ENCODE data around the gene FYN.

Gene FYN

DNA sequence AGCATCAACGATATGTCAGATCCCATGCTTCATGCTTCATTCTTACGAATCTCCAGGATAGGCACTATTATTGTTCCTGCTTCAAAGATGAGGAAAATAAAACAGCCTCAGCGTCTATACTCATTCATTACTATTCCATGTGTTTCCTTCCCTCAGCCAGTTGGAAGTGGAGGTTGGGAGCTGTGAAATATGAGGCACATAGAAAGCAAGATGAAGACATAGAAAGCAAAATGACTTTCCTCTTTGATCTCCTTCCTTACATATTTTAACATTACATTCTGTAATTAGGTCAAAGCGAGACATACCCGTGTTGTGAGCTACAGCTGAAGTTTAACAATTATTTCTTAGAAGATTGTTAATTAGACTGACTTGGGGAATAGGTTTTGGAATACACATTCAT lies 125.4 kb downstream of the FYN start:
- no peak for DNase-seq

DNA sequence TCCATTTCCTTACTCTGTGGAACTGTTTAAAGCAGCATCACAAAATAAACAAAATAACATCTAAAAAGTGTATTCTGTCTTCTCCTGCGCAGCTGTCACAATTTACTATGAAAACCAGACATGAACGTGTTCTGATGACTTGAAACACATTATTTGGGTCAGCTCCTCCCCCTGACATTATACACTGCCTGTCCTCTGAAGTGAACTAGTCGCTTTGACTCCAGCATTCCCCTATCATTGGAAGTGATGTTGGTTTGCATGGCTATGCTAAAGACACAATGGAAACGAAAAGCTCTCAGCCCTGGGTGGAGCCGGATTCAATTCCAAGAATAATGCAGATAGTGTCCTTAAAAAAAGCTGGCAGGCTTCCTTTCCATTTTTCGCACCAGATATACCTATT lies 125.9 kb downstream of the FYN start:
- DNase-seq, result no peak

DNA sequence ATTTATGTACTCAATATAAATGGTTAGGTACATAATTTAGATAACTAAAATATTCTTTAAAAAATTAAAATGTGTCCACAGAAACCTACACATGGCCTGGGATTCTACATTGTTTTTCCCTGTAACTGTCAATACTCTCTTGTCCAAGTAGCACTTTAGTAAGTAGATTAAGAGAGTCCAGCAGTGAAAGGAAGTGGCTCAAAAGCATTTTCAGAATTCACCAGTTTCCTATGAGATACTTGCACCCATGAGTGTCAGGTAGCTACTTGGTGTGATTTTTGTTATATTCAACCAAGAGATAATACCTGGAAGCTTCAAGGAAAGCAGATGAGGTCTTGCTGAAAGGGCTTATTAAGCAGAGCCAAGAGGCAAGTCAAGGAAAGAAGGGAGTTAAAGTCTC lies 126.3 kb downstream of the FYN start:
- DNase-seq, result no peak

DNA sequence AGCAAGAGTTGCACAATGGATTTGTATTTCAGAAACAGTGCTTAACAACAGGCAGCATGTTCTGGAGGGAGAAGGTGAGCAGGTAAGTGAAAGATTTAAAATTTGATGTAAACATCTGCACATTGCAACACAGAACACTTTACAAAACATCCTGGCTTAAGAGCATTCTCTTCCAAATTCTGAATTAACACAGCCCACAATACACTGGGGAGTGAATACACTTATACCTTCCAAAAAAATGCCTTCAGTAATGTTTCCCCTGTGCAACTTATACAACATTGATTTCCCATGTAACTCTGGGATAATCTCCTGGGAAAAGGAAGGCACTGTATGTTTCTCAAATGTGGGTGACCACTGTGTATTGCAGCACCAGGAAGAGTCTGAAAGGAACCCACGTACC lies 127.6 kb downstream of the FYN start:
- no peak for DNase-seq

DNA sequence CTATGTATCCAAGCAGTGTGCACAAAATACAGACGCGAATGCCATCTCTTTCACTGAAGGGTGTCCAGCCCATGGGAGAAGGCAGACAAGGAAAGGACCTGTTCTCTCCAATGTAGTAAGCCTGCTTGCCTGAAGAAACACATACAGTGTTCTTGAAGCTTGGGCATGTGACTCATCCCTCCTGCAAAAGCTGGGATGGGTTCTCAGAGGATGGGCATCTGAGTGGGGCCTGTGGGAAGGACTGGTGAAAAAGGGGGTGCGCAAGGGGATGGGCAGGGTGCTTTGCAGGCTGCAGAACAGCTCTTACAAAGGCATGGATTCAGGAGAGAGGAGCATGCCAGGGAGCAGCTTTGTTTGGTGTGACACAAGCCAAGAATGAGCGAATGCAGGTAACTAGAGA lies 128.1 kb downstream of the FYN start:
- no peak for DNase-seq

DNA sequence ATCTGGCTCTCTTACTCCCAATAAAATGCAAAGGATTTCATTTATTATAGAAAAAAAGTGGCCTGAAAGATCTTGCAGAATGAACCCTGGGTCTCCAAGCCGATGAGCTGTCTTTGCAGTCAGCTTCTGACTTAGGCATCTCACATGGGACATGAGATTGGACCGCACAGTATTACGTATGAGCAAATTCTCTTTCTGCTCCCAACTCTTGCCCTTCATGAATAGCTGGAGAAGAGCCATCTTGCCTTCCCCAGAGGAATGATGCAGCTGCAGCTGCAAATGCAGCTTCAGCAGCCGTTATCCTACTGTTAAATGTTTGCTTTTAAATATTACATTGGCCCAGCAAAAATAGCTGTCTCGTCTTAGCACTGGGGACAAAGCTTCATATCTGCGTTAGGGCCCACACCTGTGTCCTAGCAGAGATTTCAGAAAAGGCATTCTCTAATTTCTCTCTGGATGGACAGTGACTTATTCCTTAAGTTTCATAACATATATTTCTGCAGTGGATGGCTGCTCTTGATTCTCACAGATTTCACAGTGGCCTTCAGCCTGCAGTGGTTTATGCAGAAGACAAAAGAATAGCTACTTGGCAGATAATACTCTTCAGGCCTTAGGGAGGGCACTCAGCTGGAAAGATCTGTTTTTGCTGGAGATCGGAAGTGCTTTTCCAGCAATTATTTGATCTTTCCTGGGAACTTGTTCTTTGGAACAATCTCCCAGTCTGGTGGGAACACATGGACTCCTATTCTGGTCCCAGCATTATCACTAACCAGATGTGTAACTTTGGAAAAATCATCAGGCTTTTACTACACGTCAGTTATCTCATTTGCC lies 129.2 kb downstream of the FYN start:
- no peak for DNase-seq

DNA sequence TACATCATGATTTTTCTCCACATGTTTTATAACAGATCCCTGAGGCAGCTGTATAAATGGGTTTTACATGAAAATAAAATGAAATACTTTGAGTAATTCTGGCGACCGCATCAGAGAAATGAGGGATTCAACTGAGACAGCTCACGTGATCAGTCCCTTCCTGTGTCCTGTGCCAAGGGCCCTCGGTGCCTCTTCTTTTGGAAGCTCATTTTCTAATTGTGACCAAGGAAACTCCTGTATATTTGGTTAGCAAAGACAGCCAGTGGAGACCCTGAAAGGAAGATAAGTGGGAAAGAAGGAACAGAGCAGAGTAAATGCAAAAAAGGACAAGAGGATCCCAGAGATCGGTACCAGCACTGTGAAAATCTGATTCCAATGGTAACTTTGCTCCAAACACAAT lies 129.9 kb downstream of the FYN start:
- DNase-seq, result no peak

DNA sequence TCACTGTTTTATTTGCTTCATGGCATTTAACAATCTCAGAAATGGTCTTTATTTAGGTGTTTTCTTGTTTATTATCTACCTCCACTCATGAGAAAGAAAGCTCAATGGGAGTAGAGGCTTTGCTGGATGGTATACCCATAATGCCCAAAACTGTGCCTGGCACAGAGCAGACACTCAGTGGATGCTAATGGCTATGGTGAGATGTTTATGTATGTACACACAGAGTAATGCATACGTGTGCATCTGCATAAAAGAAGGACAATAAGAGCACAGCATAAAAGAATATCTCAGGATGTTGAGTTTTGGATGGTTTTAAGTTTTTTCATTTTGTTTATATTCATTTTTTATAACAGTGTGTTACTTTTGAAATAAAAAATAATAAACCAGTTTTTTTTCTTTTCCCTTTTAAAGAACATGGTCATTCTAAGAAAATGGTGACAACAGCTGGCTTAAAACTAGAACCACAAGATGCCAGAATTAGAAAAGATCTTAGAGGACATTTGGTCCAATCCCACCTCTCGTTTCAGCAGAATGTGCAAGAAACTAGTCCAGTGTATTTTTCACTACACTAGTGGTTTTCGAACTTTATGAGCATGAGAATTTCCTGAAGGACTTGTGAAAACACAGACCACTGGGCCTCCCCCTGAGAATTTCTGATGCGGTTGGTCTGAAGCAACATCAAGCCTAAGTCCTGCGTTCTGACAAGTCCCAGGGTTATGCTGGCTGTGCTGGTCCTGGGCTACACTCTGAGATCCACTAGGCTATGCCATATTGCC lies 131.9 kb downstream of the FYN start:
- no peak for DNase-seq

DNA sequence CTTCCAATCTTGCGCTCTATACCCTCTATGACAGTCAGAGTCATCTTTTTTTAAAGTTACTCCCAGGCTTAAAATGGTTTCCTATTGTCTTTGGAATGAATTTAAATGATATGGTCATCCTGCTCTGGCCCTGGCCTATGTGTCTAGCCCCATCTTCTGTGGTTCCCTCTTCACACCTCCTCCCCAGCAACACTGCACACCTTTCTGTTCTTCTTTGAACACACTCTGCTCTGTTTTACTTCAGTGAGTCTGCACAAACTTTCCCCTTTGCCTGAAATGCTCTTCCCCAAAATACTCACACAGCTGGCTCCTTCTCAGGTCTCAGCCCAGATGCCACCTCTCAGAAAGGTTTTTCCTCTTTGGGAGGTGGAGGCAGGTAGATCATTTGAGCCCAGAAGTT lies 132.7 kb downstream of the FYN start:
- no peak for DNase-seq

DNA sequence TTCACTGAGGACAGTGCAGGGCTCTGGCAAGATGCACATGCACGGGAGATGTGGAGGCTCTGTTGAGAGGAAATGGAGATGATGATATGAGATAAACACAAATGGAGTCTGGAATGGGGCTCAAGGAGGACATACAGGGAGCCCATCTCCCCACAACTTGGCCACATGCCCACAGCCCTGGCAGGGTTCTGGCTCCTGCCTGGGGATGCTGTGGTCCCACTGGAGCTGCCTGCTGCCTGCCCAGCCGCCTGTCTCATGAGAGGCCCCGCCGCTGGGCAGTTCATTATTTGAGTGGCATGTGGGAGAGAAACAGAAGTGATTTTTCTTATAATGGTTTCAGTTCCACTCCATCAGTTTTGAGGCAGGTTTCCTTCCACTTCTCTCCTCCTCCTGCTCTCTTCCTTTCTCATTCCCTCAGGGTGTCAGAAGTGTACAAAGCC lies 134.0 kb downstream of the FYN start:
- peak in 1 of 2 donors; percentile 17 for DNase-seq

DNA sequence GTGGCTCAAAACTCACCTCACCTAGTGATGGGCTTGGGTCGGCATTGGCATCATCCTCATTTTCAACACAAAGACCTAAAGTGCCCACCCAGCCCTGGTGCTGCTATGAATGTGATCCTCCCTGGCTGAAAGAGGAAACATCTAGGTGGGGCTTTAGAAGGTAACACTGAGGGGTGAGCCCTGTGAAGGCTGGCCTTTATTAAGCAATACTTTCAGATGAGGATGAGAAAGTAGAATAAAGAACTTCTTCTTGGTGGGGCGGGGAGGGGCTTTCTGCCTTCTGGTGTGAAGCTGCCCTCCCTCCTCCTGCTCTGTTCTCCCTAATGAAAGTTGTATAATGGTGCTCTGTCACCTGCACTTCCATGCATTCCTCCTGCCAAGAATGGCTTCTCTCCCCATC lies 134.6 kb downstream of the FYN start:
- DNase-seq, result no peak

DNA sequence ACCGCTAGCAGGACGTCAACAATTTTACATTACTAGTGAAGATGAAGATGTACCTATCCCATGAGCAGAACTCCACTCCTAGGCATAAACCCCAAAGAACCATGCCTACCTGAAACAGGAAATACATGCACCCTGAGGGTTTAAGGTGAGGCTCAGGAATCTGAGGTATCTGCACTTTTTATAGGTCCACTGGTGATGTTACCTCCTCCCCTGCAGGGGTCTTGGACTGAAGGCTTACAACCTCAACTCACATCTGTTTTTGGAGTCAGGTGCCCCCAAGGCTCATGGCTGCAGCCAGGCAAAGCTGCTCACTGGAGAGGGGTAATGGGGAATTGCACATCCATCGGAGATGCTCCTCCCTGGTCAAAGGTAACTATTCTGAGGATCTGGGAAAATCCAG lies 135.1 kb downstream of the FYN start:
- no peak for DNase-seq

DNA sequence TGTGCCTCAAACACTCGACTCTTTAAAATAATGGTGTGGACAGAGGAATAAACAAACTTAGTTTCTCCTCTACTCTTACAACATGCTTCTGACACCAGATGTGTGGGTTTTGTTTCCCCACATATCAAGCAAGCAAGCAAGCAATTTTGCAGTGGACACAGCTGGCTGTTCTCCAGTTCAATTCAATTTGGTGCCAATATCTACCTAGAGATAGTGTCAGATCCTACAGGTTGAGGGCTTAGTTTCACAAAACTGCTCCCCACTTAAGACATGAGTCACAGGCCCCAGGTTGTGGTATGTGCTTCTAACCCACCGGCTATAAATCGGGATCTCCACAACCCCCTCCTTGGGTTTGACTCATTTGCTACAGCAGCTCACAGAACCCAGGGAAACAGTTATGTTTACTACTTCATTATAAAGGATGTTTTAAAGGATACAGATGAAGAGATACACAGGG lies 136.2 kb downstream of the FYN start:
- DNase-seq, result peak in 1 of 2 donors; percentile 37

DNA sequence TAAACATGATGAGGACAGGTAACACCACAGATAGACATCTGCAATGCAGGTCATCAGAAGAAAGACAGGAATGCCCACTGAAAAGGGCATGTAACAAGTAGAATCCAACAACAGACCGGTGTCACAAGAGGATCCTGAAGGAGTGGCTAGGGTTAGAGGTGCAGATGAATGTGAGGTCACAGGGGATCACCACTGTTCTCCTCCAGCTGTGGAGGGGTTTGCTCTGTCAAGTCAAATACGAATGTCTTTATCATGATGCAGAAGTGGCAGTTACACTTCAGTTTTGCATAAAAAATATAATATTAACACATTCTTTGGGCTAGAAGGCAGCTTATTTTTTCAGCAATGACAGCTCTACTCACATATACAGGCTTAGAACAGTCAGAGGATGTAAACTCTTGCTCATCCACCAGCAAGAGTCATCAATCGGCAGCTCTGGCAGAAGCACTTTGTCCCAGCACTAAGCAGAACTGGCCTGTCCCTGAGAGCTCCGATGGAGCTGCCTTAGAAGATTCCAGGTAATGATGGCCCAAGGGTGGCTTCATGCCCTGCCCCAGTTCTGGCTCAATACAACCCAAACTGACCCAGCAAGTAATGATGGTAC lies 137.1 kb downstream of the FYN start:
- DNase-seq, result no peak

DNA sequence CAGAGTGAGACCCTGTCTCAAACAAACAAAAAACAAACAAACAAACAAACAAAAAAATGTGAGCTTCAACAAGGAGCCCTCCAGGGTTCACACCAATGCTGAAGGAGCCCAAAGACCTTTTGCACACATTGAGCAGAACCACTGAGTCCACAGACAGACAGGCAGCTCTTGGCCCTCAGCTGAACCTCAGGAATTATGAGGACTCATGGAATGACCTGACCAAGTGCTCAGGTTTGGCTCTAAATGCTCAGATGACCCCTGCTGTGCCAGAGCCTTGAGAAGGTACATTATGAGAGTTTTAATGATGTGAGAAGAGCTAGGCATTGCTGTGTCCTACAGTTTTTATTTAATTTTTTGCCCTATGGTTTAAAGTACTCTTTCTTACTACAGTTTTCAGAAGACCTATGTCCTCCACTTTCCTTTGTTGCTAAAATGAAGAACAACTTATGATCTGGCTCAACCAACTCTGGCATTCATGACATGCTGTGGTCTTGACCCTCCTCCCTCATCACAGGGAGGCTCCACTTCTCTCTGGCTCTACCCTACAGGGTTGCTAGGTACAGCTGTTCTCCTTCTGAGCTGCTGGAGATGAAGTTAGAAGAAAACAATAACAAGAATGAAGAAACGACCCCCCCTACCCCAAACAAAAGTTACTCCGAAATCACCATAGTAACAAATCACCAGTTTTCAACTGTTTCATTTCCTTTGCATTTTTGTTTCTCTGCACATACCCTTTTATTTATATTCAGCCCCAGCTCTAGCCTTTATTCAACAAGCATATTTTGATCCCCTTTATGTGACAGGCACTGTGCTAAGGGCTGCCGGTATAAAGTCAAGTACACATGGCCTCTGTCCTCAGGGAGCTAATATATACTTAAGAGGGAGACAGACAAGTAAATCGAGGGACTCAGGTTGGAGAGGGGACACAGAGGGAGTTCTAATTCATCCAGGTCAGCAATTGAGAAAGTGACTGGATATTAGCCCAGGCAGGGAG lies 138.9 kb downstream of the FYN start:
- DNase-seq, result no peak

DNA sequence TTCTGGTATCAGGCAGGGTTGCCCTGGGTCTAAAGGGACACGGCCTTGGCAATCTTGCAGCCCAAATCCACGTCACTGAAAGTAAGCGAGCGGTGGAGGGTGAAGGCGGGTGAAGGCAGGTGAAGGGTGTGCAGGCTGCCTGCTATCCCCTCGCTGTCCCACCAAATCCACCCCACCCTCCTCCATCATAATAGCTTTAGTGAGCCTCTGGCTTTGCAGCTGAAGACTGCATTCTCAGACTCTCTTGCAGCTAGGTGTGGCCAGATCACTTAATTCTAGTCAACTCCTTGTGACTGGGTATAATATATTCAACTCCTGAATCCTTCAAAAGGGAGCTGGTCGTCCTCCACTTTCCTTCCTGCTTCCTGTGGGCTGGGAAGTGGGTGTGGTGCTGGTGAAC lies 140.9 kb downstream of the FYN start:
- no peak for DNase-seq

DNA sequence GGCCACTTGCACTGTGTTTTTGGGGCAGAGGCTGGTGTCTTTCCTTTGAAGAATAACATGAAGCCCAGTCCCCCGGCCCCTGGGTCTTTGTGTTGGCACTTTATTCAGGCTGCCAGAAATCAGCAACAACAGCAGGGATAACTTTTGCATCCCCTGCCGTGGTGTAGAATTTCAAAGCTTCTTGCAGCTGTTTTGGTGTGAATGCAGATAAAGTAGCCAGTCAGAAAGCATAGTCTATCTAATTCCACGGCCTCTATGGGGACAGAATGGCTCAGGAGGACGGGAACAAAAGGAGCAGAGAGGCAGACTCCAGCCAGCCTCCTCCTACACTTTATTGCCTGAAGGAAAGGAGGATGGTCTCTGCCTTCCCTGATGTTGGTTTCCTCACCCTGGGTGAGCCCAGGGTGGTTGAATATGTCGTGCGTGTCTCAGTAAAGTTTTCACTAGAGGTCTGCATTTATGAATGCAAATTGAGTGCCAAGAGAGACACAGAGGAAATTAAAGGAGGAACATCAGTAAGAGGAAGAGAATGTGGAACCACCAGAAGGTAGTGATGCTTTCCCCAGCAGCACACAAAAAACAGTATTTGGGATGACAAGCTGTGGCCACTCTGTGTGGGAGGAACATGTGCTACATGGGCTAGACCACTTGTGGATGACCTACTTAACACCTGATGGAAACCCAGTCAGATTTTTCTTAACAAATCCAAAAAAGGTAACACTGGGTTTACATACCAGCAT lies 141.6 kb downstream of the FYN start:
- DNase-seq, result peak; percentile 56 to 65

DNA sequence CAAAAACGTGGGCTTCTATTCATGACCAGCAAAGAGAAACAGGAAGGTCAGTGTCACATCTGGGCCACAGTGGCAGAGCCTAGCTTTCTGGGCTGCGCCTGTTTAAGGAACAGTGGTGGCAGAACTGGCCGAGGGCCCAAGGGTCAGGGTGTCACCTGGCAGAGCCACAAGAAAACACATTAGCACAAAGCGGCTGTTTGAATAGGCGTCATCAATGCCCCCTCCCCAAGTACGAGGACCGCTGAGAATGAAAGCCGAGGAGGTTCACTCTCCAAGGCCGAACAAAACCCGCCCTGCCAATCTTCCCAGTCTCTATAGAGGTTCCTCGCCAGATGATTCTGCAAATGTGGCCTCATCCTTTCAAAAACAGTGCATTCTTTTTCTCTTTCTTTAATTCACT lies 142.4 kb downstream of the FYN start:
- peak in 1 of 2 donors; percentile 18 for DNase-seq

DNA sequence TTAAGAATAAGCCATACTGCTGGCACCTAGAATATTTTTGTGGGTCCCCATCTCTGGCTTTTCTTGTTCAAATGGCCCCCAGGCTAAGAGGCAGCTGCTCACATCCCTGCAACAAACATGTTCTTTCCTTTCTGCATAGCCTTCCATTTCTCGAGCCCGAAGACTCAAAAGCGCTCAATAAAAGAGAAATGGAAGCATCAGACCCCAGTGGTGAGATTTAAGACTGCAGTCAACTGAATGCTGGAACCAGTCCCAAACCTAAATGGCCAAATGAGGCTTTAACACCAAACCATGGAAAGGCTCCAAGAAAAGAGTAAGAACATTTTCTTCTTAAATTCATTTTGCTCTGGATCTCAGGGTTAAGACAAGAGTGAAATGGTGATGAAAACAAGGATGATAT lies 145.4 kb downstream of the FYN start:
- DNase-seq, result no peak

DNA sequence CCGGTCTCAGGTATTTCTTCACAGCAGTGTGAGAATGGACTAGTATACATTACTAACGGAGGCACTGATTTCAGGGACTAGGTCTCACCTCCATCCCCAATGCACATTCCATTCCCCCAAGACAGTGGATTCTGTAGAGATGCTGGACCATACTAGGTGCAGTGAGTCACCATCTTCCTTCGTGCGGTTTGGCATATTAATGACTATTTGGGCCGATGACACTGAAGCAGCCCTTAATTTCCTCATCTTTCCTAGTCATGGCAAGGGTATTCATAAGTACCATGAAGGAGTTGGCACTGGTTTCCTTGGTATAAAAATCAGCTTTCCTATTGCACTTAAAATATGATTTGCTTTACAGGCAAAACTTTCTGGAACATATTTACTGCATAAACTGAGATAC lies 146.2 kb downstream of the FYN start:
- DNase-seq, result no peak

DNA sequence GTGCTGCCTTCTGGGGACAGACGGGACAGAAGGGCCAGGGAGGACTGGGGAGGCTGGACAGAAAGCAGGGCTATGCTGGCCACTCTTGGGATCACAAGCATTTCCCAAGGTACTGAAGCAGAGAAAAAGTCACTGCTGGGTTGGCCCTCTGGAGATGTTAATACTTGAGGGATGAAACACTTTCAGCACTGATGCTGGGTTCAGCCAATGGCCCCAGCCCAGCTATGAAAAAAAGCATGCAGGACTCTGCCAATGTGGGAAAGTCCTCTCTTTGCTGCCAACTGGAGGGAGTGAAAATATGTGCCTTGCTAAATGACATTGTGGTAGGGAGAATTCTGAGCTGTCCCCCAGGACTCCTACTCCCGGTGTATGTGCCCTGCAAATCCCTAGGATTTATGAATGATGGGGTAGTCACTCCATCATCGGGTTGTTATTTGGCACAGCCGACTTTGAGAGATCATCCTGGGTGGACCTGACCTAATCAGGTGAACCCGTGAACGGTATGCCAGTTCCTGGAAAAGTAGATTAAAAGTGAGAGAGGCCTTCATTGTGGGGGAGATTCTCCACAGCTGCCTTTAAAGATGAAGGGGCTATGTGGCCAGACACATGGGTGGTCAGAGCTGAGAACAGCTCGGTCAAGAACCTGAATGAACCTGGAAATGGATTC lies 147.7 kb downstream of the FYN start:
- DNase-seq, result no peak
